ENCODE results near the gene ETNPPL. TPM values are rescaled to one million over a fixed set of nuclear protein-coding genes. Genes with fewer than 3 reads are reported as not detected.

ETNPPL gene
- total RNA-seq, 1 experiment from 2014 or later, result 0.66 TPM

DNA sequence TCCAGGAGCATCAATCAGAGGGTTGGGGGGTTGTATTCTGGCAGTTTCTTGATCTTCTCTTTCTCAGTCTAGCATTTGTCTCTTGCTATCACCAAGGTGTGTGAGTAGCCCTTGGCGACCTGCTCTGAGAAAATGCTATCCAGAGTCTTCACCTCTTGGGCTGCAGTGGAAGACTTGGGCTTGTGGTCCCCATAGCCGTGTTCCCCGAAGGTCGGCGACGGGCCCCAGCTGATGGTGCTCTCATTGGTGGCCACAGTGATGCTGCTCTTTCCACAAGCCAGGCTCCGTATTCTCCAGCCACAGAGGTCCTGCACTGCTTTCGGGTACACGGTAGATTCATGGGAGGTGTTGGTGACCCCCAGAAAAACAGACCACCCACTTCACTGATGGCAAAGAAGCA lies 25.9 kb upstream of the ETNPPL start:
- DNase-seq (ENCODE audit: low spot score), result no peak
- ChIA-PET CTCF (no interaction called here), POLR2A (no interaction called here)
- ATAC-seq, result no peak
- Mint-ChIP-seq H3K4me3 (no peak overlapping the region), H3K9me3 (no peaks in the 10 kb centered on the region), H3K4me1 (peaks cover 8% of the 10 kb centered on the region; the same call in 1 of the 2 replicates), H3K27ac (no peak overlapping the region), H3K27me3 (ENCODE audit: low read depth) (no peaks in the 10 kb centered on the region), H3K36me3 (no peaks in the 10 kb centered on the region)
- TF ChIP-seq SP1 (CRISPR knock-in tag; conservative IDR thresholded peaks at IDR 0.05) (no peak), RELA (CRISPR knock-in tag; IDR thresholded peaks at IDR 0.05; ENCODE audit: borderline replicate concordance) (no peak), CDX4 (CRISPR knock-in tag; IDR thresholded peaks at IDR 0.05; ENCODE audit: borderline replicate concordance) (no peak), ZMAT4 (CRISPR knock-in tag; IDR thresholded peaks at IDR 0.05) (no peak), ZNF416 (CRISPR knock-in tag; IDR thresholded peaks at IDR 0.05) (no peak)
- TF ChIP-seq, protein P1, sequence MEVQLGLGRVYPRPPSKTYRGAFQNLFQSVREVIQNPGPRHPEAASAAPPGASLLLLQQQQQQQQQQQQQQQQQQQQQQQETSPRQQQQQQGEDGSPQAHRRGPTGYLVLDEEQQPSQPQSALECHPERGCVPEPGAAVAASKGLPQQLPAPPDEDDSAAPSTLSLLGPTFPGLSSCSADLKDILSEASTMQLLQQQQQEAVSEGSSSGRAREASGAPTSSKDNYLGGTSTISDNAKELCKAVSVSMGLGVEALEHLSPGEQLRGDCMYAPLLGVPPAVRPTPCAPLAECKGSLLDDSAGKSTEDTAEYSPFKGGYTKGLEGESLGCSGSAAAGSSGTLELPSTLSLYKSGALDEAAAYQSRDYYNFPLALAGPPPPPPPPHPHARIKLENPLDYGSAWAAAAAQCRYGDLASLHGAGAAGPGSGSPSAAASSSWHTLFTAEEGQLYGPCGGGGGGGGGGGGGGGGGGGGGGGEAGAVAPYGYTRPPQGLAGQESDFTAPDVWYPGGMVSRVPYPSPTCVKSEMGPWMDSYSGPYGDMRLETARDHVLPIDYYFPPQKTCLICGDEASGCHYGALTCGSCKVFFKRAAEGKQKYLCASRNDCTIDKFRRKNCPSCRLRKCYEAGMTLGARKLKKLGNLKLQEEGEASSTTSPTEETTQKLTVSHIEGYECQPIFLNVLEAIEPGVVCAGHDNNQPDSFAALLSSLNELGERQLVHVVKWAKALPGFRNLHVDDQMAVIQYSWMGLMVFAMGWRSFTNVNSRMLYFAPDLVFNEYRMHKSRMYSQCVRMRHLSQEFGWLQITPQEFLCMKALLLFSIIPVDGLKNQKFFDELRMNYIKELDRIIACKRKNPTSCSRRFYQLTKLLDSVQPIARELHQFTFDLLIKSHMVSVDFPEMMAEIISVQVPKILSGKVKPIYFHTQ (CRISPR knock-in tag; IDR thresholded peaks at IDR 0.05), result no peak

DNA sequence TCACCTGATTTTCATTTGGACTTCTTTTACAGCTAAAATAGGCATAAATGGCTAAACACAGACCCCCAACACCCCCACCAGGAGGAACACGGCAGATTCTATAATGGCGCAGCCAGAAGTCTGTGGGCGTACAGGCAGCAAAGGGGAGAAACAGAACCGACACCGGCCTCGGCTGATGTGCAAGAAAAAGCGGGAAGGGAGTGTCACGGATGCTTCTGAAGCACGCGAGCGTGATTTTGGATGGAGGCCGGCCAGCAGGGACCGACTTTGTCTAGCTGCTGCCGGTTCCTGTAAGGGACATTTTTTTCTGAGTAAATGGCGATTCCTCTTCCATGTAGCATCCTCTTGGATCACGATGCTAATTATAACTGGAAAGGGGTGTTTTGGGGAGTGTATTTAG lies 24.9 kb upstream of the ETNPPL start:
- H3K4me1 Mint-ChIP-seq, result peaks cover 8% of the 10 kb centered on the region; the same call in 1 of the 2 replicates
- POLR2A ChIA-PET, result no interaction called here
- H3K4me3 Mint-ChIP-seq, result no peak overlapping the region
- TF ChIP-seq, protein P2, sequence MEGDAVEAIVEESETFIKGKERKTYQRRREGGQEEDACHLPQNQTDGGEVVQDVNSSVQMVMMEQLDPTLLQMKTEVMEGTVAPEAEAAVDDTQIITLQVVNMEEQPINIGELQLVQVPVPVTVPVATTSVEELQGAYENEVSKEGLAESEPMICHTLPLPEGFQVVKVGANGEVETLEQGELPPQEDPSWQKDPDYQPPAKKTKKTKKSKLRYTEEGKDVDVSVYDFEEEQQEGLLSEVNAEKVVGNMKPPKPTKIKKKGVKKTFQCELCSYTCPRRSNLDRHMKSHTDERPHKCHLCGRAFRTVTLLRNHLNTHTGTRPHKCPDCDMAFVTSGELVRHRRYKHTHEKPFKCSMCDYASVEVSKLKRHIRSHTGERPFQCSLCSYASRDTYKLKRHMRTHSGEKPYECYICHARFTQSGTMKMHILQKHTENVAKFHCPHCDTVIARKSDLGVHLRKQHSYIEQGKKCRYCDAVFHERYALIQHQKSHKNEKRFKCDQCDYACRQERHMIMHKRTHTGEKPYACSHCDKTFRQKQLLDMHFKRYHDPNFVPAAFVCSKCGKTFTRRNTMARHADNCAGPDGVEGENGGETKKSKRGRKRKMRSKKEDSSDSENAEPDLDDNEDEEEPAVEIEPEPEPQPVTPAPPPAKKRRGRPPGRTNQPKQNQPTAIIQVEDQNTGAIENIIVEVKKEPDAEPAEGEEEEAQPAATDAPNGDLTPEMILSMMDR (IDR thresholded peaks at IDR 0.05), result no peak
- TF ChIP-seq EMX1 (CRISPR knock-in tag; IDR thresholded peaks at IDR 0.05) (no peak), ZNF281 (CRISPR knock-in tag; IDR thresholded peaks at IDR 0.05) (no peak), FOXK1 (CRISPR knock-in tag; IDR thresholded peaks at IDR 0.05) (no peak), CBFB (CRISPR knock-in tag; IDR thresholded peaks at IDR 0.05; ENCODE audit: low read depth) (no peak), NFE2L1 (CRISPR knock-in tag; IDR thresholded peaks at IDR 0.05) (no peak), TEAD1 (CRISPR knock-in tag; IDR thresholded peaks at IDR 0.05) (no peak), SMAD4 (CRISPR knock-in tag; IDR thresholded peaks at IDR 0.05) (no peak), ZBTB21 (CRISPR knock-in tag; IDR thresholded peaks at IDR 0.05; ENCODE audit: borderline replicate concordance) (no peak), ELF4 (CRISPR knock-in tag; IDR thresholded peaks at IDR 0.05; ENCODE audit: low read depth) (no peak), USF2 (CRISPR knock-in tag; IDR thresholded peaks at IDR 0.05) (no peak), ZNF232 (CRISPR knock-in tag; IDR thresholded peaks at IDR 0.05) (no peak), ZNF121 (CRISPR knock-in tag; IDR thresholded peaks at IDR 0.05) (no peak), ZNF219 (CRISPR knock-in tag; IDR thresholded peaks at IDR 0.05; ENCODE audit: borderline replicate concordance) (no peak), JAZF1 (CRISPR knock-in tag; IDR thresholded peaks at IDR 0.05) (no peak)
- TF ChIP-seq, protein P3, sequence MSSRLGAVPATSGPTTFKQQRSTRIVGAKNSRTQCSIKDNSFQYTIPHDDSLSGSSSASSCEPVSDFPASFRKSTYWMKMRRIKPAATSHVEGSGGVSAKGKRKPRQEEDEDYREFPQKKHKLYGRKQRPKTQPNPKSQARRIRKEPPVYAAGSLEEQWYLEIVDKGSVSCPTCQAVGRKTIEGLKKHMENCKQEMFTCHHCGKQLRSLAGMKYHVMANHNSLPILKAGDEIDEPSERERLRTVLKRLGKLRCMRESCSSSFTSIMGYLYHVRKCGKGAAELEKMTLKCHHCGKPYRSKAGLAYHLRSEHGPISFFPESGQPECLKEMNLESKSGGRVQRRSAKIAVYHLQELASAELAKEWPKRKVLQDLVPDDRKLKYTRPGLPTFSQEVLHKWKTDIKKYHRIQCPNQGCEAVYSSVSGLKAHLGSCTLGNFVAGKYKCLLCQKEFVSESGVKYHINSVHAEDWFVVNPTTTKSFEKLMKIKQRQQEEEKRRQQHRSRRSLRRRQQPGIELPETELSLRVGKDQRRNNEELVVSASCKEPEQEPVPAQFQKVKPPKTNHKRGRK (CRISPR knock-in tag; IDR thresholded peaks at IDR 0.05; ENCODE audit: borderline replicate concordance), result no peak
- TF ChIP-seq, protein P4, sequence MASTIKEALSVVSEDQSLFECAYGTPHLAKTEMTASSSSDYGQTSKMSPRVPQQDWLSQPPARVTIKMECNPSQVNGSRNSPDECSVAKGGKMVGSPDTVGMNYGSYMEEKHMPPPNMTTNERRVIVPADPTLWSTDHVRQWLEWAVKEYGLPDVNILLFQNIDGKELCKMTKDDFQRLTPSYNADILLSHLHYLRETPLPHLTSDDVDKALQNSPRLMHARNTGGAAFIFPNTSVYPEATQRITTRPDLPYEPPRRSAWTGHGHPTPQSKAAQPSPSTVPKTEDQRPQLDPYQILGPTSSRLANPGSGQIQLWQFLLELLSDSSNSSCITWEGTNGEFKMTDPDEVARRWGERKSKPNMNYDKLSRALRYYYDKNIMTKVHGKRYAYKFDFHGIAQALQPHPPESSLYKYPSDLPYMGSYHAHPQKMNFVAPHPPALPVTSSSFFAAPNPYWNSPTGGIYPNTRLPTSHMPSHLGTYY (CRISPR knock-in tag; IDR thresholded peaks at IDR 0.05), result no peak
- TF ChIP-seq, protein P5, sequence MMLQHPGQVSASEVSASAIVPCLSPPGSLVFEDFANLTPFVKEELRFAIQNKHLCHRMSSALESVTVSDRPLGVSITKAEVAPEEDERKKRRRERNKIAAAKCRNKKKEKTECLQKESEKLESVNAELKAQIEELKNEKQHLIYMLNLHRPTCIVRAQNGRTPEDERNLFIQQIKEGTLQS (CRISPR knock-in tag; conservative IDR thresholded peaks at IDR 0.05), result no peak

More for the DNA sequence above, 24.9 kb upstream of the ETNPPL start:
- no peaks in the 10 kb centered on the region for H3K9me3 Mint-ChIP-seq
- ATAC-seq (no peak), DNase-seq (ENCODE audit: low spot score) (no peak)
- H3K36me3 Mint-ChIP-seq, result no peaks in the 10 kb centered on the region
- H3K27me3 Mint-ChIP-seq (ENCODE audit: low read depth), result no peaks in the 10 kb centered on the region
- H3K27ac Mint-ChIP-seq, result no peak overlapping the region
- CTCF ChIA-PET, result no interaction called here
